Measurements from ENCODE around the gene NTM. TPM values are rescaled to one million over a fixed set of nuclear protein-coding genes. Genes with fewer than 3 reads are reported as not detected.

Gene NTM
- polyA plus RNA-seq, 1 donor from 2014 or later = 39.4 TPM

DNA sequence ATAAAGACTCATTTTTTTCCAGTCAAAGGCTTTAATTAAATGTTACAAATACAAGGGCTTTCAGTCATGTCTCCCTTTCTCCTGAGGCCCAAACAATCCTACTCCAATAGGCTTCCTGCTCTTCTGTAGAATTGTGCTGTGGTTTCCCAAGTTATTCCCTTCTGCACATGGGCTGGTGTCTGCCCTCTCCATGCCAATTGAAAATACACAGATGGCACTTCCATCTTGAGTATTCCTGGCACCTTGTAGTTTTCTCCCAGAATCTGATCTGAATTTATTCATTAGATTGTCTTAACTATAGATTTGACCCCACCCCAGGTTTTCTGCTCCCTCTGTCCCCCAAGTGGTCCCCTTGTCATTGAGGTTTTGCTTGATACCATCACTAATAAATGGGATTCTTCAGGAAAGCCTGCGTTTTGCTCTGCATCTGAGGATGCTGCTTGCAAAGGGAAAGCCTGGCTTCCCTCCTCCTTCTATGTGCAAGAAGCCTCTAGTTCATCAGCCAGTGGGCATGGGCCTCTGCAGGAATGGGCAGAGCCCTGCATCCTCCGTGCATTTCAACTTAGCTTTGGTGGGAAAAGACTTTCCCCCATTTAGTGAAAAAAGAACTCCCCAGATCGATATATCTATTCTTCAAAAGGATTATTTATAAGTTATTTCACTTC, 926.7 kb downstream of the NTM start:
- no peaks in the 10 kb centered on the region for H4K20me1 ChIP-seq (ENCODE audit: insufficient read depth)
- H3F3A ChIP-seq (ENCODE audit: insufficient read depth, low read length, poor library complexity, severe bottlenecking) = no peaks in the 10 kb centered on the region
- TF ChIP-seq TAF1 (IDR thresholded peaks at IDR 0.05; ENCODE audit: low read depth) (no peak), EP300 (conservative IDR thresholded peaks at IDR 0.05; ENCODE audit: poor library complexity, severe bottlenecking) (no peak), POLR2AphosphoS5 (IDR thresholded peaks at IDR 0.05) (no peak), SMC3 (conservative IDR thresholded peaks at IDR 0.05; ENCODE audit: poor library complexity) (no peak), RAD21 (conservative IDR thresholded peaks at IDR 0.05) (no peak), EZH2 (IDR thresholded peaks at IDR 0.05; ENCODE audit: borderline replicate concordance, insufficient read depth, low read length, poor library complexity, severe bottlenecking) (no peak), MXI1 (conservative IDR thresholded peaks at IDR 0.05; ENCODE audit: poor library complexity, severe bottlenecking) (no peak)
- TF ChIP-seq, protein P1, sequence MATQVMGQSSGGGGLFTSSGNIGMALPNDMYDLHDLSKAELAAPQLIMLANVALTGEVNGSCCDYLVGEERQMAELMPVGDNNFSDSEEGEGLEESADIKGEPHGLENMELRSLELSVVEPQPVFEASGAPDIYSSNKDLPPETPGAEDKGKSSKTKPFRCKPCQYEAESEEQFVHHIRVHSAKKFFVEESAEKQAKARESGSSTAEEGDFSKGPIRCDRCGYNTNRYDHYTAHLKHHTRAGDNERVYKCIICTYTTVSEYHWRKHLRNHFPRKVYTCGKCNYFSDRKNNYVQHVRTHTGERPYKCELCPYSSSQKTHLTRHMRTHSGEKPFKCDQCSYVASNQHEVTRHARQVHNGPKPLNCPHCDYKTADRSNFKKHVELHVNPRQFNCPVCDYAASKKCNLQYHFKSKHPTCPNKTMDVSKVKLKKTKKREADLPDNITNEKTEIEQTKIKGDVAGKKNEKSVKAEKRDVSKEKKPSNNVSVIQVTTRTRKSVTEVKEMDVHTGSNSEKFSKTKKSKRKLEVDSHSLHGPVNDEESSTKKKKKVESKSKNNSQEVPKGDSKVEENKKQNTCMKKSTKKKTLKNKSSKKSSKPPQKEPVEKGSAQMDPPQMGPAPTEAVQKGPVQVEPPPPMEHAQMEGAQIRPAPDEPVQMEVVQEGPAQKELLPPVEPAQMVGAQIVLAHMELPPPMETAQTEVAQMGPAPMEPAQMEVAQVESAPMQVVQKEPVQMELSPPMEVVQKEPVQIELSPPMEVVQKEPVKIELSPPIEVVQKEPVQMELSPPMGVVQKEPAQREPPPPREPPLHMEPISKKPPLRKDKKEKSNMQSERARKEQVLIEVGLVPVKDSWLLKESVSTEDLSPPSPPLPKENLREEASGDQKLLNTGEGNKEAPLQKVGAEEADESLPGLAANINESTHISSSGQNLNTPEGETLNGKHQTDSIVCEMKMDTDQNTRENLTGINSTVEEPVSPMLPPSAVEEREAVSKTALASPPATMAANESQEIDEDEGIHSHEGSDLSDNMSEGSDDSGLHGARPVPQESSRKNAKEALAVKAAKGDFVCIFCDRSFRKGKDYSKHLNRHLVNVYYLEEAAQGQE (IDR thresholded peaks at IDR 0.05; ENCODE audit: borderline replicate concordance) = no peak
- TF ChIP-seq, protein P2, sequence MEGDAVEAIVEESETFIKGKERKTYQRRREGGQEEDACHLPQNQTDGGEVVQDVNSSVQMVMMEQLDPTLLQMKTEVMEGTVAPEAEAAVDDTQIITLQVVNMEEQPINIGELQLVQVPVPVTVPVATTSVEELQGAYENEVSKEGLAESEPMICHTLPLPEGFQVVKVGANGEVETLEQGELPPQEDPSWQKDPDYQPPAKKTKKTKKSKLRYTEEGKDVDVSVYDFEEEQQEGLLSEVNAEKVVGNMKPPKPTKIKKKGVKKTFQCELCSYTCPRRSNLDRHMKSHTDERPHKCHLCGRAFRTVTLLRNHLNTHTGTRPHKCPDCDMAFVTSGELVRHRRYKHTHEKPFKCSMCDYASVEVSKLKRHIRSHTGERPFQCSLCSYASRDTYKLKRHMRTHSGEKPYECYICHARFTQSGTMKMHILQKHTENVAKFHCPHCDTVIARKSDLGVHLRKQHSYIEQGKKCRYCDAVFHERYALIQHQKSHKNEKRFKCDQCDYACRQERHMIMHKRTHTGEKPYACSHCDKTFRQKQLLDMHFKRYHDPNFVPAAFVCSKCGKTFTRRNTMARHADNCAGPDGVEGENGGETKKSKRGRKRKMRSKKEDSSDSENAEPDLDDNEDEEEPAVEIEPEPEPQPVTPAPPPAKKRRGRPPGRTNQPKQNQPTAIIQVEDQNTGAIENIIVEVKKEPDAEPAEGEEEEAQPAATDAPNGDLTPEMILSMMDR (IDR thresholded peaks at IDR 0.05; ENCODE audit: poor library complexity, severe bottlenecking) = no peak
- no peak overlapping the region for H3K27ac ChIP-seq (ENCODE audit: low read length)
- no peaks in the 10 kb centered on the region for H3K9me3 ChIP-seq (ENCODE audit: low read length)
- no peak overlapping the region for H3K4me3 ChIP-seq (ENCODE audit: low read length)
- no peaks in the 10 kb centered on the region for H3K9me2 ChIP-seq (ENCODE audit: insufficient read depth, low read length)
- H3K27me3 ChIP-seq (ENCODE audit: insufficient read depth, low read depth, low read length) = no peaks in the 10 kb centered on the region
- H3K36me3 ChIP-seq (ENCODE audit: insufficient read depth, low read length) = no peaks in the 10 kb centered on the region
- H3K4me2 ChIP-seq (ENCODE audit: low read length) = no peak overlapping the region
- no peak overlapping the region for H3K9ac ChIP-seq (ENCODE audit: low read length)
- no peaks in the 10 kb centered on the region for H3K79me2 ChIP-seq (replicated peaks; ENCODE audit: insufficient read depth, low read length)
- H2AFZ ChIP-seq (ENCODE audit: low read depth, low read length) = no peak overlapping the region

DNA sequence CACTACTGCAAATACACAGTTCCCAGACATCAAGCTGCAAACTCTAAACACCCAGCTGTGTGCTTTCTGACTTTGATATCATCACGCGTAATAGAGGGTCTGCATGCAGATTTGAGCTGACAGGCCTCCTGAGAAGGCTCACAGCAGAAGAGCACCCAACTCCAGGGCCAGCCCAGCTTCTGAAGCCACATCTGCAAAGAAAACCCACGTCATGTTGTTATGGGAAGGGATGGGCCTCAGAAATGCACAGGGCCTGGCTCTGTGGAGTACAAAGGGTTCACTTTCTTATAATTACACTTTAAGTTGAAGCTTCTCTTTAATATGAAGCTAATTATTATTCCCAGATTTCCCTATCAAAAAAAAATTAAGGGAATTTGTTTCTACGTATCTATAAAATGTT, 927.9 kb downstream of the NTM start:
- H3K9ac ChIP-seq (ENCODE audit: low read length) = no peak overlapping the region
- H3K4me3 ChIP-seq (ENCODE audit: low read length) = no peak overlapping the region
- no peaks in the 10 kb centered on the region for H3K79me2 ChIP-seq (replicated peaks; ENCODE audit: insufficient read depth, low read length)
- H3K36me3 ChIP-seq (ENCODE audit: insufficient read depth, low read length) = no peaks in the 10 kb centered on the region
- H3K4me2 ChIP-seq (ENCODE audit: low read length) = no peak overlapping the region
- no peak overlapping the region for H2AFZ ChIP-seq (ENCODE audit: low read depth, low read length)
- no peaks in the 10 kb centered on the region for H4K20me1 ChIP-seq (ENCODE audit: insufficient read depth)
- no peak overlapping the region for H3K27ac ChIP-seq (ENCODE audit: low read length)
- H3F3A ChIP-seq (ENCODE audit: insufficient read depth, low read length, poor library complexity, severe bottlenecking) = no peaks in the 10 kb centered on the region
- TF ChIP-seq, protein P2 (IDR thresholded peaks at IDR 0.05; ENCODE audit: poor library complexity, severe bottlenecking) = no peak
- TF ChIP-seq POLR2AphosphoS5 (IDR thresholded peaks at IDR 0.05) = no peak
- TF ChIP-seq, protein P1 (IDR thresholded peaks at IDR 0.05; ENCODE audit: borderline replicate concordance) = no peak
- no peak for TF ChIP-seq RAD21 (conservative IDR thresholded peaks at IDR 0.05)
- TF ChIP-seq EZH2 (IDR thresholded peaks at IDR 0.05; ENCODE audit: borderline replicate concordance, insufficient read depth, low read length, poor library complexity, severe bottlenecking) = no peak
- no peak for TF ChIP-seq EP300 (conservative IDR thresholded peaks at IDR 0.05; ENCODE audit: poor library complexity, severe bottlenecking)
- no peak for TF ChIP-seq SMC3 (conservative IDR thresholded peaks at IDR 0.05; ENCODE audit: poor library complexity)
- no peak for TF ChIP-seq TAF1 (IDR thresholded peaks at IDR 0.05; ENCODE audit: low read depth)
- no peak for TF ChIP-seq MXI1 (conservative IDR thresholded peaks at IDR 0.05; ENCODE audit: poor library complexity, severe bottlenecking)
- H3K9me3 ChIP-seq (ENCODE audit: low read length) = no peaks in the 10 kb centered on the region
- H3K9me2 ChIP-seq (ENCODE audit: insufficient read depth, low read length) = no peaks in the 10 kb centered on the region
- H3K27me3 ChIP-seq (ENCODE audit: insufficient read depth, low read depth, low read length) = no peaks in the 10 kb centered on the region

All from neural cell (in vitro differentiated cells).